ENCODE measurements around the gene PLA2G6. TPM values are rescaled to one million over a fixed set of nuclear protein-coding genes. Genes with fewer than 3 reads are reported as not detected.

The PLA2G6 gene
- polyA plus RNA-seq, 12 donors, result 7.1 to 33.6 (median 10.6) TPM; not detected in 1

DNA sequence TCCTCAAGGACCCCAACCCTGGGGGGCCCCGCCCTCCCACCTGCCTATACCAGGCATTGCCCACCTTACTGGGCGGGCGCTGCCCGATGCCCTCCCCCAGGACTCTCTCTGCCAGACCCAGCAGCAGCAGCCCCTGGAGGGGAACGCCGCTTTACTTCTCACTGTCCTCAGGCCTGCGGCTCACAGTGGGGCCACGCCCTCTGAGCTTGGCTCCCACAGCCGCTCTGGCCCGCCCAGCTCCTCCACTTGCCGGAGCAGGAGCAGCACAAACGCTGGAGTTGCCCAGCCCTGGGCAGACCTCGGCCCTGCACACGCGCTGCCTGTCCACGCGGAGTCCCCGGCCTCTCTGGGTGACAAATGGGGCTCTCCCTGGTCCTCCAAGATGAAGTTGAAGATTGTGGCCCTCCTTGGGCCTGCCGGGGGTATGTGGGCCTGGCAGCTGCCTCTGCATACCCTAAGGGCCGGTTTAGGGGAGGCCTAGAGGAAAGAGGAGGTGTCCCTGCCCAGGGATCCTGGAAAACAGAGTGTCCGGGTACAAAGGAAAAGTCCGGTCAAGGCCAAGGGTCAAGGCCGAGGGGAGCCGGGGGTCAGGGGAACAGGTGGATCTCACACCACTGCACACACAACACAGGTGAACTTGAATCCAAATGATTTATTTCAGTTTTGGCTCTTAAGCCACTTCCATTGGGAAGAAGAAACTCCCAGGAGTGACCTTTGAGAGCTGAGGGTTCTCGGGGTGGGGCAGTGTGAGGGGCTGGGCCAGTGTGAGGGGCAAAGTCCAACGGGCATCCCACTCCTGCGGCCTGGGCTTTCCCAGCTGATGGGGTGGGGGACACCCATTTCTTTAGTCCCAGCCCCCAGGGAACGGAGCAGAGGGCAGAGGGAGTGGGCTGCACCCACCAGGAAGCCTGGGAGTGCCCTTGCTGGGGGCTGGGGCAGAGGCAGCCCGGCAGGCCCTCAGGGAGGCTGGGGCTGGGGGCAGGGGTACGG, 70.5 kb downstream of the PLA2G6 start:
- no peak for DNase-seq

DNA sequence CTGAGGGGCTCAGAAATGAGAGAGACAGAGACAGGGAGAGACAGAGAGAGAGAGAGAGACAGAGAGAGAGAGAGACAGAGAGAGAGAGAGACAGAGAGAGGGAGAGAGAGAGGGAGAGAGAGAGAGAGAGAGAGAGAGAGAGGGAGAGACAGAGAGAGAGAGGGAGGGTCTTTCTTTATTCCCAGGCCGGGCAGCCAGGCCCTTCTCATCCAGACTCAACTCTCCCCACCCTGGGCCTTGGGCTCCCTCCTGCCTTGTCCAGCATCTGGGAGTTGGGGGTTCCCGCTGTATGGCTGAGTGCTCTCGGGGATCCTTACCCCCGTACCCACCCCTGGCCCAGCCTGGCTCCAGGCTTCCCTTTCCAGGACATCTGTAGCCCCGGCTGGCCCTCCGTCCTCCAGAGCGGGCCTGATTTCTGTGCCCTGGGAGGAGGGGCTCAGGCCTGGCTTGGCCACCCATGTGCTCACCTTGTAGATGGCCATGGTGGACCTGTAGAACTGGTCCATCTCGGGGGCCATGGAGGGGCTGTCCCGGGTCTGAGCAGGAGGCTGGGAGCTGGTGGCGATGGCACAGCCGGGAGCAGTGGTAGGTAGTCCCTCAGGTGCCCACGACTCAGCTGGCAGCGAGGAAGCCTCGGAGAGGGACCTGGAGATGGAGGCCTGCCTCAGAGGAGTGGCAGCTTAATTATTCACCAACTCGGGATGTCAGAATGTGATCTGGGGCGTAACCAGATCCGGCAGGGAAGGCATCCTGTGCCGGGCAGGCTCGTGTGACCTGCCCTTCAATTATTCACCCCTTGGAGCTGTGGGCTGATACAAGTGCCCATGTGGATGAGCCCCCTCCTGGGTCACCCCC, 71.4 kb downstream of the PLA2G6 start, which contains the start of gene BAIAP2L2:
TSS of gene BAIAP2L2 (minus strand) at position 677 of the 855 bp plus-strand sequence. CDS start at position 518, 159 bp downstream.
- DNase-seq, result no peak

DNA sequence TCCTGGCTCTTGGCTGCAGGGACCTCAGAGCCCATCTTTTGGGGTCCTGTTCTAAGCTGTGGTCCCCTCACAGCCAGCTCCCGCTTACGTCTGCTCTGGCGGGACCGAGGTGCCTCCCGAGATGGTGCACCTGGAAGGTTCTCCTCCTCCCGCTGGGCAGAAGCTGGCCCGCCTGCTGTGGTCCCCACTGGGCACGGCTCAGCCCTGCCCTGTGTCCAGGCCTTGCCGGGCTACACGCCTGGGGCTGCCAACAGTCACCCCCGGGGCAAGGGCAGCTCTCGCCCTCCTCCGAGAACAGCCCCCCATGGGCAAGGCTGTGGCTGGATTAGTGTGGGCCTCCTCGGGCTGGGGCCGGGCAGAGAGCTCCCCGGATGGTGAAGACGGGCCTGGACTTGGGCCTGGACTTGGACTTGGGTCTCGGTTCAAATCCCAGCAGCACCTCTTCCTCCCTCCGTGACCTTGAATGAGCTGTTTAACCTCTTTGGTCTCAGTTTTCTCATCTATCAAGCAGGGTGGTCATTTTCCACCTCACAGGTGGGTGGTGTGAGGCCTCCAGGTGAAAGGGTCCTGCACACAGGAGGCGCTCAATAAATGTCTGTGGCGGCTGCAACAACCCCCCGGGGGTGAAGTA, 72.1 kb downstream of the PLA2G6 start:
- no peak for DNase-seq

- DNase-seq, result no peak
Observed at GRCh38 chr22:38108561-38109319, 72.9 kb downstream of the PLA2G6 start.

DNA sequence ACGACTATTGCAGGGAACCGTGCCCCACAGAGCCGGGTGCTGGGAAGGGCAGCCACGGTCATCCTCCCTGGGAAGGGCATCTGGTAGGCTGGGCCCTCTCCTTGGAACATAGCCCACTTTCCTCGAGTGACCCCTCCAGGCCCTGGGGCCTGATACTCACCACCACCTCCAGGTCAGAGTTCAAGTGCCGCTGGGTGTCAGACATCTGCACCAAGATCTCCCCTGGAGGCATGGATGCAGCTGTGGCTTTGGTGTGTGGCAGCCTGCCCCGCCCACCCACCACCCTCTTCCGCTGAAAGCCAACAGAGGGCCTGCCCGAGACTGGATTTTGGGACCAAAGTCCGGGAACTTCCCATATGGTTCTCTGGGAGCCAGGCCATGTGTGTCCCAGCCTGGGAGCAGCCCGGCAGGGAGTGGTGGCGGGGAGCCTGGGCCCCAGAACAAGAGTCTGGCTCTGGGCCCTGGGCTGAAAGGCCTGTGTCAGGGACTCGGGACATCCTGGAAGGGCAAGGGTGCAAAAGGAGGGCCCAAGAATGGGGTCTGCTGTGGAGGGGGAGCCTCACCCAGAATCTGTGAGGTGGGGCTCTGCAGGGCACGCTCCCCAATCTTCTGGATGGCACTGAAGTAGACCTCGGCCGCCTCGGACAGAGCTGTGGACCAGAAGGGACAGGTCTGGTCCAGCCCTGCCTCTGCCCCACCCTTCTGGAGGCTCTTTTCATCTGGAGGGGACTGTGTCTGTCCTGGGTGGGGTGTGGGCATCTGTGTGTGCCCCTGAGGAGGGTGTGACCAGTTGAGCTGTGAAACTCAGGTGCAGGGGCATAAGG, 73.7 kb downstream of the PLA2G6 start:
- no peak for DNase-seq

GRCh38 chr22:38106814-38107578, 74.6 kb downstream of the PLA2G6 start:
- DNase-seq, result no peak

DNA sequence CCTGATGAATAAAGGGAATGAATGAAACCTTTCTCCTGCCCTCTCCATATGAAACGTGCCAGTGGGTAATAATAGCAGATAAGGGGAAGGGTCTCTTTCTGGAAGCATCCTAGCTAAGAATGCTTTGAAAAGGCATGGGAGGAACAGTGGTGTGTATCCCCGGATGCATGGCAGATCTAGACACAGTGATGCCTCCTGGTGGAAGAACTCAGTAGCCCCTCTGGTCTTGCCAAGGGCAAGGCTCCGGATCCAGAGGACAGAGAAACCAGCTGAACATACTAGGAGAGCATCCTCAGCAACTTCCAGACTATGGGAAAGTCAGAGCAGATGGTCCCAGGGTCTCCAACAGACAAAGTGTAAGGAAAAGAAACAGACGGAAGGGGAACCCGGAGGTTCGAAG, 77.5 kb downstream of the PLA2G6 start:
- no peak for DNase-seq

GRCh38 chr22:38103641-38104040, 78.0 kb downstream of the PLA2G6 start:
- DNase-seq, result no peak

DNA sequence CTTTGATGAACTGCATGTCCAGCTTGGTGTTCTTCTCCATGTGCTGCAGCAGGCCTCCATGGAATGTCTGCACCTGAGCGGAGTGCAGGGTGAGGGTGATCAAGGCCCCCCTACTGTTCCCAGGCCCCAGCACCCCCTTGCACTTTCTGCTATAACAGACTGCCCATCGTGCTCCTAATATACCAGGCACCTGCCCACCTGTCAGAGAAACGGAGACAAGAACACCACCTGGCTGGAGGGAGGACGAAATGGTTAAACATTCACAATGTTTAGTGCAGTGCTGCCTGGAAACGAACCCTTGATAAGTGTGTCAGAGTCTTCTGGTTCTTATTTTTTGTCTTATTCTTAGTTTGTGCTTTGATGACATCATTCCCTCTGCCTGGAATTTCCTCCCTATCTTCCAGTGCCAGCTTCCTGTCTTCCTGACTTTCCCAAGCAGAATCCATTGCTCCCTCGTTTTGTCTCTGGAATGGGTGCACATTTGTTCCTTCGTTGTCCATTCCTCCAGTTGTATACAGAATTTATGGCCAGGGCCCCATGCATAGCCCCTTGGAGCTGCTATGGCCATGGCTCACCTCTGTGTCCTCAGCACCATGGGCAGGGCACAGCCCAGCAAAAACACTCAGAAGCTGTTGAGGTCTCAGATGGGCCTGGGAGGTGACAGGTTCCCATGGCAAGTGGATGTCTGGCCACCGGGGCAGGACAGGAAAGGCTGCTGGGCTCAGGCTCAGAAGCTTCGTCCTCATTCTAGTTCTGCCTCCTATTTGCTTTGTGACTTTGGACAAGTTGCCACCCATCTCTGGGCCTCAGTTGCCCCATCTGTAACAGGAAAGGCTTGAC, 83.0 kb downstream of the PLA2G6 start:
- no peak for DNase-seq

GRCh38 chr22:38097557-38098409, 83.8 kb downstream of the PLA2G6 start:
- no peak for DNase-seq

- DNase-seq, result no peak
Observed at GRCh38 chr22:38097058-38097457, 84.6 kb downstream of the PLA2G6 start.

DNA sequence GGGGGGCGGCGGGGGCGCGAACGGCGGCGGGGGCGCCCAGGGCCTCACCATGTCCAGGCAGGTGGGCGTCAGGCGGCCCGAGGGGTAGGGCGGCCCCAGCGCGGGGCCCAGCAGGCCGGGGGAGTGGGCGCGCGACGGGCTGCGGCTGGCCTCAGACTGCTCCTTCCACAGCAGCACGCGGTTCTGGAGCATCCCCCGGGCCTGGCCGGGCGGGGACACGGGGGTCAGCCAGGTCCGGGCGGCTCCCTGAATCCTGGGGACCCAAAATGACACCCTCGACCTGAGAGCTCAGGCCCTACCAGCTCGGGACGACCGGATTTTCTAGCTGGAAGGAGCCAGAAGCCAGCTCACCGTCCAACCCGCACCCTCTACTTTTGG, 92.2 kb downstream of the PLA2G6 start:
- no peak for DNase-seq

GRCh38 chr22:38088629-38089473, 92.8 kb downstream of the PLA2G6 start:
- DNase-seq, result no peak

DNA sequence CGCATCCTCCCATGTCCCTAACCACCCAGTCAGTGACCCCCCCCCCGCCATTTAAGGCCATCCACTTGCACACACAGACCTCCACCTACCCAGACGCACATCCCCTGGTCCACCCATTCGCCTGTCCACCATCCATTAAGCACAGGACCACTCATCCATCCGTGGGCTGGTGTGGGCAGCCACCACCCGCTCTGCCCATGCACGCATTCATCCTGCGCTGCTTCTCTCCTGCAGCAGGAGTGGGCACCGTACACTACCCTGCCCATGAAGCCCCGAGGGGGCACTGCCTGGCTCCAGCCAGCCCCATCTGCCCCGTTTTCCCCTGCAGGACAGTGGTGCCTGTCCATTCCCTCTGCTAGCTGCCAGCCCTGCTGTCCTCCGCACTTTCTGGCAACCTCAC, 93.8 kb downstream of the PLA2G6 start:
- DNase-seq, result no peak

- no peak for DNase-seq
Observed at GRCh38 chr22:38086942-38087341, 94.7 kb downstream of the PLA2G6 start.

GRCh38 chr22:38086001-38086845, 95.4 kb downstream of the PLA2G6 start:
- no peak for DNase-seq

All from muscle of arm (tissue), 12 donors.